GM21737 (cell line): ENCODE data around the gene ZNF846.
"Not testable (repeated sequence)": the region's sequence is repeated elsewhere in the genome, so short reads cannot be mapped to it uniquely, and the experiment has no call there.

Source experiments
- ATAC-seq: cut with Tn5 transposase; IDR thresholded peaks from one replicate; pipeline ENCODE4 v1.9.1; 2021; ENCODE audit warnings: mild to moderate bottlenecking, moderate library complexity; ENCODE audit not compliant: unreplicated experiment

Gene ZNF846

GRCh38 chr19:9768175-9769112 is at the start of gene ZNF846:
TSS of gene ZNF846 (minus strand) at chr19:9768738. CDS start at chr19:9764950, 3,788 bp downstream.
- ATAC-seq, result peak; percentile 97

GRCh38 chr19:9818175-9818733 is 49.7 kb upstream of the ZNF846 start:
- ATAC-seq, result no peak

- no peak for ATAC-seq
Measured at GRCh38 chr19:9811139-9811538, 42.6 kb upstream of the ZNF846 start.

- no peak for ATAC-seq
Measured at GRCh38 chr19:9808855-9809824, 40.6 kb upstream of the ZNF846 start.

GRCh38 chr19:9806803-9807202 is 38.3 kb upstream of the ZNF846 start:
- no peak for ATAC-seq

- no peak for ATAC-seq
Measured at GRCh38 chr19:9801976-9802375, 33.4 kb upstream of the ZNF846 start.

- ATAC-seq, result no peak
Measured at GRCh38 chr19:9799162-9799561, 30.6 kb upstream of the ZNF846 start.

GRCh38 chr19:9797871-9798270 is 29.3 kb upstream of the ZNF846 start:
- no peak for ATAC-seq

- ATAC-seq, result no peak
Measured at GRCh38 chr19:9796113-9796773, 27.7 kb upstream of the ZNF846 start.

- ATAC-seq, result peak; percentile 6
Measured at GRCh38 chr19:9793071-9793591, 24.6 kb upstream of the ZNF846 start.

GRCh38 chr19:9792206-9793070 is 23.9 kb upstream of the ZNF846 start:
- ATAC-seq, result peak; percentile 41

GRCh38 chr19:9791552-9792205 is 23.1 kb upstream of the ZNF846 start:
- peak; percentile 34 for ATAC-seq

- not testable (repeated sequence) for ATAC-seq
Measured at GRCh38 chr19:9791073-9791367, 22.5 kb upstream of the ZNF846 start.

GRCh38 chr19:9789579-9789978 is 21.0 kb upstream of the ZNF846 start:
- ATAC-seq, result not testable (repeated sequence)

- ATAC-seq, result no peak
Measured at GRCh38 chr19:9789066-9789465, 20.5 kb upstream of the ZNF846 start.

GRCh38 chr19:9788604-9789003 is 20.1 kb upstream of the ZNF846 start:
- not testable (repeated sequence) for ATAC-seq

- ATAC-seq, result no peak
Measured at GRCh38 chr19:9786819-9787218, 18.3 kb upstream of the ZNF846 start.

GRCh38 chr19:9786342-9786741 is 17.8 kb upstream of the ZNF846 start:
- no peak for ATAC-seq
